Measurements from ENCODE around the gene HPSE2. TPM values are rescaled to one million over a fixed set of nuclear protein-coding genes. Genes with fewer than 3 reads are reported as not detected.

The HPSE2 gene
- total and polyA plus RNA-seq, 2 of the 8 experiments (the other 6 are each of a cell fraction or from before 2014, with no cell fraction given) = 0.41 to 0.58 TPM

DNA sequence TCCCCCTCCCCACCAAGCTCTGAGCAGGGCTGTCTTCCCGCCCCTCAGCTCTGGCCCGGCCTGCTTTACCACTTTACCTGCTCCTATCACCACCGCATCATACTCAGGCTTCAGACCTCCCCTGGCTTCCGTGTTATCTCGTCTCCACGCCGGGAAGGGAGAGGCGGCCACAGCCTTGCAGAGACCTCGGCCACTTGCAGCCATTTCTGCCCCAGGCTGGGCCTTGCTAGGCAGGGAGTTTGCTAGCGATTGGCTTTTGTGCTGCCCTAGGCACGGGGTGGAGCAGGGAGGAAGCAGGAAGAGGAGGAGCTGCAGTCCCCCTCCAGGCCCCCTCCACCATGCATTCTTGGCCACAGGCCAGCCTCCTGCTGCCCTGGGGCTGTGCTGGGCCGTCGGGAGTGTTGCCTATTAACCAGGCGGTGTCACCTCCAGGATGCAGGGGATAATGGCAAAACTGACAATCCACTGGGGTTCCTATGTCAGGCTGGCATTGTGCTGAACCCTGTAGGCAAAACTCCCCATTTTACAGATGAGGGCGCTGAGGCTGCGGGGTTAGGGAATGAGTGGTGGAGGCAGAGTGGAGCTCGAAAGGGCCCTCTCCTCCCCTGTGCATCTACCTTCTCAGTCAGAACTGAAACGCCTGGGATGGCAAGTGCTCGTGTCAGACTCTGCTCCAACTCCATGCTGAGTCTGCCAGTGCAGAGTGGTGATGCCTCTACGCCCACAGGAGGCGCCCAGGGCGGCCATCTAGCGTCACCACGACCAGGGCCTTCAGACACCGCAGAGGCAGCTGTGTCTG is 820.5 kb downstream of the HPSE2 start, which contains the start of gene PYROXD2:
Gene PYROXD2, minus strand, starts transcription at position 251 of the 799 bp plus-strand sequence. Its CDS starts 47 bp downstream, at position 204.
- no peak within 1 kb of the TSS for H3K4ac ChIP-seq (replicated peaks; ENCODE audit: insufficient read length, low read depth, low read length)
- H3K4me1 ChIP-seq (replicated peaks in 1 of 4; ENCODE audit: control insufficient read depth in 3 of 4, insufficient read depth in 4 of 4, low read length in 3 of 4) = peaks cover 0 to 10% (median 3%) of the 10 kb centered on the region in 4 experiments; a peak in 6 of 7 replicates
- H3K56ac ChIP-seq (replicated peaks; ENCODE audit: insufficient read length, low read depth, low read length) = no peak within 1 kb of the TSS
- H2AK5ac ChIP-seq (ENCODE audit: low read depth, low read length) = no peak within 1 kb of the TSS
- no peak within 1 kb of the TSS for H2BK120ac ChIP-seq (replicated peaks; ENCODE audit: low read depth, low read length)
- H4K5ac ChIP-seq (ENCODE audit: insufficient read length, low read depth, low read length) = peak within 1 kb of the TSS; percentile 35
- peak; percentile 73 to 81 for DNase-seq (ENCODE audit: low read depth in 1 of 2, low spot score in 2 of 2)
- H3K23me2 ChIP-seq (ENCODE audit: low read depth, low read length) = no peaks in the 10 kb centered on the region; the same call in 1 of the 2 replicates
- H2BK20ac ChIP-seq (ENCODE audit: low read length) = 0 out of 2 replicates have a peak within 1 kb of the TSS, but pooled peaks have one; percentile 36
- H3K14ac ChIP-seq (ENCODE audit: insufficient read length) = no peak within 1 kb of the TSS
- POLR2A ChIA-PET (ENCODE audit: partially characterized antibody) = interaction anchor here (0.6 to 2.0 kb wide), 10 partner anchors 9 to 1016 kb away, joined by 3 to 11 read pairs (median 4); partner anchors contain the start of genes GOT1 and HPS1
- peak within 1 kb of the TSS; percentile 74 for H3K27ac ChIP-seq (ENCODE audit: low read depth, low read length)
- H3K23ac ChIP-seq (ENCODE audit: insufficient read length) = no peak within 1 kb of the TSS
- 51% methylated on average over 22 of the region's 25 CpGs; no CpG with 5 or more reads in 1 of the 2 experiments for WGBS, 2 experiments (ENCODE audit: extremely low coverage in 1 of 2, insufficient coverage in 1 of 2, insufficient read length in 1 of 2, insufficient replicate concordance in 2 of 2, low coverage in 1 of 2, low lambda C conversion rate in 2 of 2, missing lambda C conversion rate in 1 of 2)
- no peaks in the 10 kb centered on the region for H3K79me2 ChIP-seq (ENCODE audit: control insufficient read depth in 1 of 2, insufficient read depth in 2 of 2, low read length in 2 of 2)
- peak within 1 kb of the TSS; percentile 14 to 59 (median 32) for H3K4me3 ChIP-seq (ENCODE audit: extremely low read depth in 1 of 4, insufficient read depth in 2 of 4, low read depth in 3 of 4, low read length in 4 of 4)
- FAIRE-seq = no peak
- peaks cover 0 to 6% (median 2%) of the 10 kb centered on the region in 4 experiments; a peak in 4 of 8 replicates for H3K36me3 ChIP-seq (ENCODE audit: control insufficient read depth in 2 of 4, insufficient read depth in 4 of 4, low read length in 3 of 4)
- peak within 1 kb of the TSS; percentile 94; the same call in 1 of the 2 replicates for H2BK12ac ChIP-seq (ENCODE audit: low read depth, low read length)
- peak within 1 kb of the TSS; percentile 65; the same call in 1 of the 2 replicates for H2BK15ac ChIP-seq (ENCODE audit: low read length)
- H3K4me2 ChIP-seq (ENCODE audit: insufficient read depth in 1 of 2, low read depth in 2 of 2, low read length in 2 of 2) = peak within 1 kb of the TSS; percentile 63 to 64
- H3K9me3 ChIP-seq (ENCODE audit: insufficient read depth in 2 of 2, low read depth in 1 of 2, low read length in 1 of 2) = no peaks in the 10 kb centered on the region
- peak within 1 kb of the TSS; percentile 85; the same call in 1 of the 2 replicates for H2BK5ac ChIP-seq (ENCODE audit: low read depth, low read length)
- H3K18ac ChIP-seq (ENCODE audit: extremely low read depth, low read length) = peak within 1 kb of the TSS; percentile 80; the same call in 1 of the 2 replicates
- H4K20me1 ChIP-seq (replicated peaks in 1 of 2; ENCODE audit: control insufficient read depth in 1 of 2, insufficient read depth in 2 of 2, low read length in 2 of 2) = no peaks in the 10 kb centered on the region
- CTCF ChIA-PET (ENCODE audit: partially characterized antibody) = interaction anchor here (0.8 to 6.9 kb wide), 3 partner anchors 10 to 57 kb away, joined by 3 to 69 read pairs (median 3); no protein-coding TSS in a partner anchor
- H3K27me3 ChIP-seq (replicated peaks in 1 of 4; ENCODE audit: control insufficient read depth in 3 of 4, extremely low read depth in 1 of 4, insufficient read depth in 3 of 4, low read length in 3 of 4) = no peaks in the 10 kb centered on the region
- peak within 1 kb of the TSS; percentile 13 for H4K91ac ChIP-seq (replicated peaks; ENCODE audit: insufficient read length, low read length)
- peak within 1 kb of the TSS in 3 of 4 experiments; percentile 35 to 66 (median 64); a peak in 6 of 7 replicates for H3K9ac ChIP-seq (replicated peaks in 1 of 4; ENCODE audit: extremely low read depth in 1 of 4, low read depth in 3 of 4, low read length in 3 of 4)
- H2AFZ ChIP-seq (ENCODE audit: low read length) = no peak within 1 kb of the TSS
- H3K79me1 ChIP-seq (ENCODE audit: low read depth, low read length) = no peaks in the 10 kb centered on the region
- H4K8ac ChIP-seq (ENCODE audit: extremely low read depth, insufficient read depth, low read length) = peak within 1 kb of the TSS; percentile 82
- TF ChIP-seq MAX (IDR thresholded peaks at IDR 0.05) (0 out of 2 replicates have a peak, but pooled peaks have one; percentile 51), TAF7 (optimal IDR thresholded peaks at IDR 0.05; ENCODE audit: borderline replicate concordance, low read depth, low read length) (peak; percentile 60), RAD21 (IDR thresholded peaks at IDR 0.05 in 1 of 2, conservative IDR thresholded peaks at IDR 0.05 in 1 of 2; ENCODE audit: low read depth in 2 of 2, low read length in 2 of 2) (0 out of 4 replicates have a peak, but pooled peaks of 1 of the 2 experiments have one; percentile 9), YY1 (IDR thresholded peaks at IDR 0.05; ENCODE audit: low read depth, low read length) (peak; percentile 65), NANOG (IDR thresholded peaks at IDR 0.05; ENCODE audit: insufficient read depth, low read depth, low read length, poor library complexity, severe bottlenecking) (no peak), SP1 (IDR thresholded peaks at IDR 0.05; ENCODE audit: low read depth, low read length) (0 out of 2 replicates have a peak, but pooled peaks have one; percentile 18), PHF8 (conservative IDR thresholded peaks at IDR 0.05; ENCODE audit: low read depth, low read length) (peak; percentile 69), CHD2 (IDR thresholded peaks at IDR 0.05; ENCODE audit: low read length) (peak; percentile 68; the same call in 1 of the 2 replicates), FOSL1 (IDR thresholded peaks at IDR 0.05; ENCODE audit: insufficient read depth, low read depth, low read length) (no peak), TBP (IDR thresholded peaks at IDR 0.05; ENCODE audit: low read depth, low read length) (peak; percentile 54; the same call in 1 of the 2 replicates)

Data from H1 (cell line).